ENCODE measurements around the gene SLC34A1. TPM values are rescaled to one million over a fixed set of nuclear protein-coding genes. Genes with fewer than 3 reads are reported as not detected.

The SLC34A1 gene
- total and polyA plus RNA-seq, 2 of the 13 experiments (the other 11 are each of a cell fraction or from before 2014, with no cell fraction given), result 0.03 to 0.20 TPM

GRCh38 chr5:177423671-177424070 lies 39.4 kb downstream of the SLC34A1 start:
- FAIRE-seq (no peak), DNase-seq (ENCODE audit: low spot score) (no peak), ATAC-seq (no peak)
- Histone ChIP-seq H4K20me1 (ENCODE audit: insufficient read depth, low read length) (no peaks in the 10 kb centered on the region), H3K4me3 (replicated peaks in 1 of 3; ENCODE audit: insufficient read depth in 1 of 3, low read depth in 2 of 3, low read length in 3 of 3) (no peak overlapping the region), H3K9me3 (ENCODE audit: low read length) (no peaks in the 10 kb centered on the region), H3K36me3 (replicated peaks in 1 of 2; ENCODE audit: control insufficient read depth in 1 of 2, insufficient read depth in 2 of 2, low read length in 2 of 2) (no peaks in the 10 kb centered on the region), H2AFZ (ENCODE audit: low read length) (no peak overlapping the region), H3K27ac (ENCODE audit: extremely low read length, insufficient read depth, low read length) (no peak overlapping the region), H3K79me2 (ENCODE audit: insufficient read depth, low read length) (peaks cover 14% of the 10 kb centered on the region), H3K4me2 (ENCODE audit: low read depth, low read length) (no peak overlapping the region), H3K4me1 (ENCODE audit: insufficient read depth, low read length) (peaks cover 51% of the 10 kb centered on the region), H3K27me3 (ENCODE audit: control insufficient read depth in 1 of 2, insufficient read depth in 2 of 2, low read length in 2 of 2) (peaks cover 0 to 14% of the 10 kb centered on the region in 2 experiments; a peak in 2 of 5 replicates), H3K9ac (ENCODE audit: insufficient read depth, low read depth, low read length) (no peak overlapping the region)
- intact Hi-C loops (cut with micrococcal nuclease; ENCODE audit: unreplicated experiment) (no loop called here), in situ Hi-C loops (cut with HindIII; ENCODE audit: extremely low pct_ligation_motif_present, low pct_unique_long_range_greater_than_20kb) (no loop called here)
- WGBS (ENCODE audit: low lambda C conversion rate), result 14% methylated on average over 2 of the region's 2 CpGs
- TF ChIP-seq ZNF558 (CRISPR knock-in tag; IDR thresholded peaks at IDR 0.05; ENCODE audit: borderline replicate concordance), result no peak
- TF ChIP-seq RFX3 (CRISPR knock-in tag; IDR thresholded peaks at IDR 0.05), result no peak
- TF ChIP-seq ZNF766 (CRISPR knock-in tag; IDR thresholded peaks at IDR 0.05; ENCODE audit: borderline replicate concordance), result no peak
- no TSS peak for BruUV-seq (replicated peaks)
- ChIA-PET POLR2A (interaction anchor here (0.6 to 0.9 kb wide), 3 partner anchors 13 to 45 kb away, joined by 3 to 5 read pairs (median 4); partner anchors contain the start of gene F12), CTCF (ENCODE audit: low intra/inter-chr PET ratio, low total read pairs) (no interaction called here)

- FAIRE-seq, result no peak
- Histone ChIP-seq H3K4me3 (replicated peaks in 1 of 3; ENCODE audit: insufficient read depth in 1 of 3, low read depth in 2 of 3, low read length in 3 of 3) (peak overlapping the region; percentile 47 to 73 (median 62)), H2AFZ (ENCODE audit: low read length) (peak overlapping the region; percentile 50), H3K27ac (ENCODE audit: extremely low read length, insufficient read depth, low read length) (peak overlapping the region; percentile 83), H3K79me2 (ENCODE audit: insufficient read depth, low read length) (peaks cover 14% of the 10 kb centered on the region), H4K20me1 (ENCODE audit: insufficient read depth, low read length) (no peaks in the 10 kb centered on the region), H3K9ac (ENCODE audit: insufficient read depth, low read depth, low read length) (peak overlapping the region; percentile 82), H3K9me3 (ENCODE audit: low read length) (no peaks in the 10 kb centered on the region), H3K4me2 (ENCODE audit: low read depth, low read length) (peak overlapping the region; percentile 92), H3K4me1 (ENCODE audit: insufficient read depth, low read length) (peaks cover 43% of the 10 kb centered on the region), H3K27me3 (ENCODE audit: control insufficient read depth in 1 of 2, insufficient read depth in 2 of 2, low read length in 2 of 2) (peaks cover 0 to 14% of the 10 kb centered on the region in 2 experiments; a peak in 2 of 5 replicates), H3K36me3 (replicated peaks in 1 of 2; ENCODE audit: control insufficient read depth in 1 of 2, insufficient read depth in 2 of 2, low read length in 2 of 2) (no peaks in the 10 kb centered on the region)
- 10% methylated on average over 13 of the region's 13 CpGs for WGBS (ENCODE audit: low lambda C conversion rate)
- no peak for DNase-seq (ENCODE audit: low spot score)
- intact Hi-C loops (cut with micrococcal nuclease; ENCODE audit: unreplicated experiment), result no loop called here
- BruUV-seq (replicated peaks), result no TSS peak
- ATAC-seq, result no peak
- POLR2A ChIA-PET, result interaction anchor here (1.0 to 2.9 kb wide), 10 partner anchors 9 to 55 kb away, joined by 3 to 30 read pairs (median 11); partner anchors contain the start of gene F12
- in situ Hi-C loops (cut with HindIII; ENCODE audit: extremely low pct_ligation_motif_present, low pct_unique_long_range_greater_than_20kb), result no loop called here
- CTCF ChIA-PET (ENCODE audit: low intra/inter-chr PET ratio, low total read pairs), result no interaction called here
- TF ChIP-seq, protein P1, sequence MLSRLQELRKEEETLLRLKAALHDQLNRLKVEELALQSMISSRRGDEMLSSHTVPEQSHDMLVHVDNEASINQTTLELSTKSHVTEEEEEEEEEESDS (CRISPR knock-in tag; IDR thresholded peaks at IDR 0.05; ENCODE audit: borderline replicate concordance), result no peak
- TF ChIP-seq JDP2 (CRISPR knock-in tag; IDR thresholded peaks at IDR 0.05; ENCODE audit: borderline replicate concordance) (no peak; the same call in 1 of the 2 replicates), NAIF1 (CRISPR knock-in tag; IDR thresholded peaks at IDR 0.05; ENCODE audit: borderline replicate concordance) (no peak), PHF21A (CRISPR knock-in tag; IDR thresholded peaks at IDR 0.05) (no peak), PAX8 (CRISPR knock-in tag; IDR thresholded peaks at IDR 0.05; ENCODE audit: borderline replicate concordance) (no peak), ZNF430 (CRISPR knock-in tag; IDR thresholded peaks at IDR 0.05) (no peak), RERE (CRISPR knock-in tag; IDR thresholded peaks at IDR 0.05; ENCODE audit: low read depth) (no peak)
- TF ChIP-seq, protein P2, sequence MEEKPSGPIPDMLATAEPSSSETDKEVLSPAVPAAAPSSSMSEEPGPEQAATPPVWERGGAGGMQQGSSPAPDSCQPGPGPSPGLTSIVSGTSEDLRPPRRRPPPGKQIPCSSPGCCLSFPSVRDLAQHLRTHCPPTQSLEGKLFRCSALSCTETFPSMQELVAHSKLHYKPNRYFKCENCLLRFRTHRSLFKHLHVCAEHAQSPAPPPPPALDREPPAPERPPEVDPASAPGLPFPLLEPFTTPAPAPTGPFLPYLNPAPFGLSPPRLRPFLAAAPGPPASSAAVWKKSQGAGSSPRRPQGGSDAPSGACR (CRISPR knock-in tag; IDR thresholded peaks at IDR 0.05), result no peak
Observed at GRCh38 chr5:177425196-177425800, 41.1 kb downstream of the SLC34A1 start.
